GM12873 (cell line): ENCODE data around the gene DNM1.

Experiments used
- TF ChIP-seq, protein P1 (sequence below): IDR thresholded peaks from 2 replicates; pipeline ENCODE4 v1.5.1; 2012; ENCODE audit warnings: low read depth, mild to moderate bottlenecking, moderate library complexity, low read length, control low read depth; ENCODE audit not compliant: insufficient read depth; ENCODE audit errors: missing control alignments

DNM1 gene

DNA sequence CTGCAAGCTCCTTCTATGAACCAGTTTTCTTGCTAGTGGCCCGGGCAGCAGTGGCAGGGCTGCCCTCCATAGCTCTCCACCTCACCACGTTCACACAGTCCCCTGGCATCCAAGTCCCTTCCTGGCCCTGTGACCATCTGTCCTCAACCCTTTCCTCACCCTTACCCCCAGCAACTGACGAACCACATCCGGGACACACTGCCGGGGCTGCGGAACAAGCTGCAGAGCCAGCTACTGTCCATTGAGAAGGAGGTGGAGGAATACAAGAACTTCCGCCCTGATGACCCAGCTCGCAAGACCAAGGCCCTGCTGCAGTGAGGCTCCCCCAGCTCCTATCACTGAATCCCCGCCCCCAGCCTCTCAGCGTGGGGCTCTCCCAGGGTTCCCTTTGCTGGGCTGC, 18.8 kb downstream of the DNM1 start:
- TF ChIP-seq, protein P1, sequence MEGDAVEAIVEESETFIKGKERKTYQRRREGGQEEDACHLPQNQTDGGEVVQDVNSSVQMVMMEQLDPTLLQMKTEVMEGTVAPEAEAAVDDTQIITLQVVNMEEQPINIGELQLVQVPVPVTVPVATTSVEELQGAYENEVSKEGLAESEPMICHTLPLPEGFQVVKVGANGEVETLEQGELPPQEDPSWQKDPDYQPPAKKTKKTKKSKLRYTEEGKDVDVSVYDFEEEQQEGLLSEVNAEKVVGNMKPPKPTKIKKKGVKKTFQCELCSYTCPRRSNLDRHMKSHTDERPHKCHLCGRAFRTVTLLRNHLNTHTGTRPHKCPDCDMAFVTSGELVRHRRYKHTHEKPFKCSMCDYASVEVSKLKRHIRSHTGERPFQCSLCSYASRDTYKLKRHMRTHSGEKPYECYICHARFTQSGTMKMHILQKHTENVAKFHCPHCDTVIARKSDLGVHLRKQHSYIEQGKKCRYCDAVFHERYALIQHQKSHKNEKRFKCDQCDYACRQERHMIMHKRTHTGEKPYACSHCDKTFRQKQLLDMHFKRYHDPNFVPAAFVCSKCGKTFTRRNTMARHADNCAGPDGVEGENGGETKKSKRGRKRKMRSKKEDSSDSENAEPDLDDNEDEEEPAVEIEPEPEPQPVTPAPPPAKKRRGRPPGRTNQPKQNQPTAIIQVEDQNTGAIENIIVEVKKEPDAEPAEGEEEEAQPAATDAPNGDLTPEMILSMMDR = no peak

DNA sequence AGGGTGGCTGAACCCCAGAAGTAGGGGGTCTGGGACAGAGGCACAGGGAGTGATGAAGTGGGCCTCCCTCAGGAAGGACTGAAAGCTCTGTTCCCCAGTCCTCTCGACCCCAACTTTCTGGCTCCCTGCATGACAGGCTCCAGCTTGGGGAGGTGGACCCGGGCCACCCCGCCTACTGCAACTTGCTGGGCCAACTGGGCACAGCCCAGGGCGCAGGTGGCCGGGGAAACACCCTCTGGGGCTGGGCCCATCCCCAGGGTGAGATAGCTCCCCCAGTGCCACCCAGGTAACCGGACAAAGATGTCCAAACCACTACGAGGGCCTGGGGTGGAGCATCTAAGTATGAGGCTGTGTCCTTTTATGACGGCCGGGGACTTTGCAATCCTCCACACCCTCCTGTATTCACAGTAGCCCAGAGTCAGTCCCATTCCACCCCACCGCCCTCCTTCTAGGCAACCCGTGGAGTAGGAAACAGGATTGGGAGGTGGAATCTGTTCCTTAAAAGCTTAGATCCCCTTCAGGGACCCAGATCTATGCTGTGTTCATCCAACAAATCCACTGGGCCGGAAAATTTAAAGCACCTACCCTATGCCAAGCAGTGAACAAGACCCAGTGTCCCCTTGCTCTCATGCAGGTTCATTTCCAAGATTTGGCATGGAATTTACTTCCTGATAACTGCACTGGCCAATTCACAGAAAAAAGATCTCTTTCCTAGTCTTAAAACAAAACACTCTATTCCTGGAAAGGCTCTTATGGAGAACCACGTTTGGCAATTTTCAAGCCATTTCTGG, 19.9 kb downstream of the DNM1 start:
- TF ChIP-seq, protein P1 = no peak

DNA sequence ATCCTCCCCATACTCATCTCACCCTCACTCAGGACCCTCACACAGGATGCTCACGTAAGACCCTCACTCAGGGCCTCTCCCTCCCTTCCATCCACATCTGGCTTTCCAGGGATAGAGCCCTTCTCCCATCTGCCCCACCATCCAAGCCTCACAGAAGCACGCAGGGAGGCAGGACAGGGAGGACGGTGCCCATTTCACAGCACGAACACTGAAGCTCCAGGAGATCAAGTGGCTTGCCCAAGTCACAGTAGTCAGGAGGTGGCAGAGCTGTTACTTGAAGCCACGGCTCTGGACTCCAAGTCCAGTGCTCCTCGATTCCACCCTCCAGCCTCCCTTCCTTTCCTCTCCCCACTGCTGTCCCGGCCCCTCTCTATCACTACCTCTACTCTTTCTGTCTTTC, 21.7 kb downstream of the DNM1 start:
- TF ChIP-seq, protein P1 = no peak

DNA sequence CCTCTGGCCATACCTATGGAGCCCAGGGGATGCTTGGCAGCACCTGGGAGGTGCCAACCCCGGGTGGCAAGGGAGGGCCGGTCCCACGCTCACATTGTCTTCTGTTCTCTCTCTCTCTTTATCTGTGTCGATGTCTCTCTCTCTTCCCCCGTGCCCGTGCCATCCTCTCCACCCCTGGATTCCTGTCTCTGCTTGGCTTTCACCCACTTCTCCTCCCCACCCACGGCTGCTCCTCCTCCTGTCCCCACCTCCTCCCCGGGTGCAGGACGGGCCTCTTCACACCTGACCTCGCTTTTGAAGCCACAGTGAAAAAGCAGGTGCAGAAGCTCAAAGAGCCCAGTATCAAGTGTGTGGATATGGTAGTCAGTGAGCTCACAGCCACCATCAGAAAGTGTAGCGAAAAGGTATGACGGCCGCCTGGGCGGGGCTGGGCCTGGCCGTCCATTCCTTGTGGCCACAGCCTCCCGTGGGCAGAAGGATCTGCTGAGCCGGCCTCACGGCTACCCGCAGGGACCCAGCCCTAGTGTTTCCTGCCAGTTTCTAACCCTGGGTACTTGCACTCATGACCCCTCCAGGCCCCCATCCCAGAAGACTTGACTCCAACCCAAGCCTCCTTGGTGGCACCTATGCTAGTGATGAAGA, 22.7 kb downstream of the DNM1 start:
- TF ChIP-seq, protein P1 = no peak

DNA sequence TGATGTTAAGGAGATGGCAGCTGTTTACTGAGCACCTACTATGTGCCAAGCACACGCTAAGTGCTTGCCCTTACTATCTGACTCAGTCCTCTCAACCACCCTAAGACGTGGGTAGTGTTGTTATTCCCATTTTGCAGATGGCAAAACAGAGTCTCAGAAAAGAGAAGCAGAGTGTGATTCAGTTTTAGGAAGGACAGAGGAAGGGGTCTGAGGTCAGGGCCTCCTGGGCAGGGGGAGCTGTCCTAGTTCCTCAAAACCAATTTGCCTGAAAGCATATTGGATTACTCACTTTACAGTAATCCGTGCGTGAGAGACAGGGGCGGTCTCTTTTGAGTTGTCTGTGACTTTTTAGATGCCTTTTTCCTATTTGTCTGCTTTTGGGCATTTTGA, 23.2 kb downstream of the DNM1 start:
- TF ChIP-seq, protein P1 = no peak

DNA sequence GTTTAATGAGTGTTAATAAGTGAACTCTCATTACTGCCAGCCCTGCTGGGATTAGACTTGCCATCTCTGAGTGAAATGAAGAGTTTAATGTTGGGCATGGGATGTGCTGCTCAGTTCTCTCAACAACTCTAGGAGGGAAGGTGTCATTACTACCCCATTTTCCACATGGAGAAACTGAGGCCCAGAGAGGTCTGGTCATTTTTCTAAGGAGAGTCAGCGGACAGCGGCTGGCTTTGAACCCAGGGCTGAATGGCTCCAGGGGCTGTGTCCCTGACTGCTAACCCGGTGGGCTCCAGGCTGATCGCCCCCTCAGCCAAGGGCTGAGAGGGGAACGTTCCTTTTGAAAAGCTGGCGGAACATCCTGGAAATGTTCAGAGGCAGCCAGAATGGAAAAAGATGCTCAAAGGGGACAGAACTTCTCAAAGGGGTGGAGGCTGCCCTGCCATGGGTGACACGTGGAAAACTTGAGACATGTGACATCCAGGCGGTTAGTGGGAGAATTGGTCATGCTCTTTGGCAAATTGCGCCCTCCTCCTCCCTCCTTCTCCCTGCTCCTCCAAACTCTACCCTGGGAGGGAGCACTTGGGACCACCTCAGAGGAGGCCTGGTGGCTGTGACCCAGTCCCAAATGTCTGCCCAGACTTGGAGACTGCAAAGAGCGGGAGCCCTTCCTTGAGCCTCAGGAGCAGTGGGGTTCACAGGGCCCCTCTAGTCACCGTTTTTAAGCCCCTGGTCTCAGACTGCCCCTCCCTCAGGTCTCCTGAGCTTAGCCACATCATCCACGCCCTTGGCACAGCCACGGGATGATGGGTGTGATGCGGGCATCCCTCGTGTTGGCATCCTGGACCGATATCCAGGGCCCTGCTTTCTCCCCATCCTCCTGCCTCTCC, 28.7 kb downstream of the DNM1 start:
- TF ChIP-seq, protein P1 = no peak
